GM19240 (cell line): Measurements from ENCODE around the gene FZD8.

Source experiments
- DNase-seq: peaks from one replicate; pipeline ENCODE4 v3.0.0; 2011; ENCODE audit warnings: low spot score; ENCODE audit not compliant: insufficient read length

The FZD8 gene

GRCh38 chr10:35642793-35643114, 658 bp upstream of the FZD8 start:
- DNase-seq, result no peak

GRCh38 chr10:35641676-35642034, 441 bp downstream of the FZD8 start:
- no peak for DNase-seq

- DNase-seq, result no peak
These were observed 983 bp downstream of the FZD8 start for GRCh38 chr10:35640951-35641675.

- DNase-seq, result peak; percentile 32
These were observed 1.6 kb downstream of the FZD8 start for GRCh38 chr10:35640474-35640873.

- DNase-seq, result no peak
These were observed 2.2 kb downstream of the FZD8 start for GRCh38 chr10:35639728-35640401.

GRCh38 chr10:35639021-35639727, 2.9 kb downstream of the FZD8 start:
- DNase-seq, result no peak

- no peak for DNase-seq
These were observed 4.0 kb downstream of the FZD8 start for GRCh38 chr10:35638101-35638500.

- DNase-seq, result no peak
These were observed 4.6 kb downstream of the FZD8 start for GRCh38 chr10:35637462-35637861.

- DNase-seq, result no peak
These were observed 5.1 kb downstream of the FZD8 start for GRCh38 chr10:35636956-35637355.

GRCh38 chr10:35635576-35635975, 6.5 kb downstream of the FZD8 start:
- no peak for DNase-seq

GRCh38 chr10:35633006-35633980, 8.8 kb downstream of the FZD8 start:
- no peak for DNase-seq

GRCh38 chr10:35632027-35632426, 10.1 kb downstream of the FZD8 start:
- no peak for DNase-seq

GRCh38 chr10:35631404-35631803, 10.7 kb downstream of the FZD8 start:
- DNase-seq, result no peak

- no peak for DNase-seq
These were observed 15.1 kb downstream of the FZD8 start for GRCh38 chr10:35626971-35627507.

GRCh38 chr10:35614312-35614711, 27.8 kb downstream of the FZD8 start:
- no peak for DNase-seq

GRCh38 chr10:35613597-35614226, 28.4 kb downstream of the FZD8 start:
- DNase-seq, result no peak

- no peak for DNase-seq
These were observed 29.0 kb downstream of the FZD8 start for GRCh38 chr10:35613107-35613440.

GRCh38 chr10:35612385-35613106, 29.6 kb downstream of the FZD8 start:
- no peak for DNase-seq

- no peak for DNase-seq
These were observed 30.3 kb downstream of the FZD8 start for GRCh38 chr10:35611750-35612149.

GRCh38 chr10:35608328-35608672, 33.8 kb downstream of the FZD8 start:
- DNase-seq, result no peak
